A673 (cell line): ENCODE data around the gene NSD1. TPM values are rescaled to one million over a fixed set of nuclear protein-coding genes. Genes with fewer than 3 reads are reported as not detected.

Source experiments
- Bru-seq: library from RNA; stranded (reverse); fragments of 400-500 nt; gene quantifications from one replicate; lab custom pipeline; 2021; lab: Mats Ljungman, UMichigan
- BruChase-seq, 2 experiments: library from RNA; stranded (reverse); fragments of 400-500 nt; gene quantifications; one replicate each; lab custom pipeline; 2021; lab: Mats Ljungman, UMichigan
- BruUV-seq: library from RNA; stranded (reverse); fragments of 400-500 nt; replicated peaks from 2 replicates; lab custom pipeline; 2021; lab: Mats Ljungman, UMichigan
- CTCF ChIA-PET: fragments of 300-600 bp; sonication (Branson Sonifier 250); formaldehyde crosslinking; loops from one replicate; lab custom pipeline; 2022; ENCODE audit warnings: antibody characterized with exemption; lab: Charles Lee
- POLR2A ChIA-PET: fragments of 300-600 bp; sonication (Branson Sonifier 250); formaldehyde crosslinking; loops from one replicate; lab custom pipeline; 2022; ENCODE audit warnings: antibody characterized with exemption; ENCODE audit not compliant: low non-redundant PET; lab: Charles Lee
- DNase-seq: peaks from one replicate; pipeline ENCODE4 v3.0.0-alpha.2; 2015; ENCODE audit warnings: low spot score
- H3K27ac ChIP-seq: fragments of 200-600 bp; sonication (generic); 2 replicates; pipeline ENCODE4 v1.5.1; 2016; ENCODE audit warnings: mixed run types, low read depth, mild to moderate bottlenecking, mixed read lengths, antibody characterized with exemption, low read length; ENCODE audit not compliant: poor library complexity, severe bottlenecking
- H3K27me3 ChIP-seq: fragments of 200-600 bp; sonication (generic); replicated peaks from 2 replicates; pipeline ENCODE4 v1.6.1; 2017; ENCODE audit warnings: mixed run types, low read depth, mild to moderate bottlenecking, mixed read lengths, antibody characterized with exemption, low read length; ENCODE audit not compliant: insufficient read depth, poor library complexity
- H3K36me3 ChIP-seq: fragments of 200-600 bp; sonication (generic); 2 replicates; pipeline ENCODE4 v1.6.1; 2016; ENCODE audit warnings: mixed run types, mild to moderate bottlenecking, mixed read lengths, antibody characterized with exemption, low read length; ENCODE audit not compliant: insufficient read depth, poor library complexity, severe bottlenecking
- H3K4me1 ChIP-seq: fragments of 200-600 bp; sonication (generic); 2 replicates; pipeline ENCODE4 v1.6.1; 2017; ENCODE audit warnings: mixed run types, mild to moderate bottlenecking, mixed read lengths, antibody characterized with exemption, low read length; ENCODE audit not compliant: insufficient read depth, poor library complexity, severe bottlenecking
- H3K4me3 ChIP-seq: fragments of 200-600 bp; sonication (generic); 2 replicates; pipeline ENCODE4 v1.5.1; 2016; ENCODE audit warnings: low read depth, mixed run types, mild to moderate bottlenecking, mixed read lengths, low read length; ENCODE audit not compliant: poor library complexity, severe bottlenecking
- H3K9me3 ChIP-seq: fragments of 200-600 bp; sonication (generic); 2 replicates; pipeline ENCODE4 v1.6.1; 2016; ENCODE audit warnings: mixed run types, low read depth, mild to moderate bottlenecking, mixed read lengths, antibody characterized with exemption, low read length; ENCODE audit not compliant: poor library complexity, severe bottlenecking
- EZH2 ChIP-seq: fragments of 200-600 bp; sonication (generic); IDR thresholded peaks from 2 replicates; pipeline ENCODE4 v1.6.1; 2017; ENCODE audit warnings: borderline replicate concordance, low read depth, mild to moderate bottlenecking, mixed read lengths, antibody characterized with exemption, low read length; ENCODE audit not compliant: poor library complexity, severe bottlenecking
- intact Hi-C: fragments of 100-400 bp; cut with micrococcal nuclease; formaldehyde crosslinking; loops from one replicate; pipeline ENCODE4 v1.10.0; 2022; ENCODE audit not compliant: unreplicated experiment
- long read RNA-seq: library from polyadenylated mRNA; stranded (forward); transcript quantifications from one replicate; pipeline ENCODE4 v2.0.0, GENCODE V29; 2022
- total RNA-seq: library from RNA; stranded (reverse); gene quantifications from 2 replicates; pipeline ENCODE4 v1.2.3, GENCODE V29; 2021
- TF ChIP-seq, protein P1 (sequence below): fragments of 300-800, 200-600 bp; sonication (generic); conservative IDR thresholded peaks from 2 replicates; pipeline ENCODE4 v1.5.1; 2017; ENCODE audit warnings: low read depth, mild to moderate bottlenecking, antibody characterized with exemption, low read length, moderate library complexity, mixed read lengths

NSD1 gene, protein sequence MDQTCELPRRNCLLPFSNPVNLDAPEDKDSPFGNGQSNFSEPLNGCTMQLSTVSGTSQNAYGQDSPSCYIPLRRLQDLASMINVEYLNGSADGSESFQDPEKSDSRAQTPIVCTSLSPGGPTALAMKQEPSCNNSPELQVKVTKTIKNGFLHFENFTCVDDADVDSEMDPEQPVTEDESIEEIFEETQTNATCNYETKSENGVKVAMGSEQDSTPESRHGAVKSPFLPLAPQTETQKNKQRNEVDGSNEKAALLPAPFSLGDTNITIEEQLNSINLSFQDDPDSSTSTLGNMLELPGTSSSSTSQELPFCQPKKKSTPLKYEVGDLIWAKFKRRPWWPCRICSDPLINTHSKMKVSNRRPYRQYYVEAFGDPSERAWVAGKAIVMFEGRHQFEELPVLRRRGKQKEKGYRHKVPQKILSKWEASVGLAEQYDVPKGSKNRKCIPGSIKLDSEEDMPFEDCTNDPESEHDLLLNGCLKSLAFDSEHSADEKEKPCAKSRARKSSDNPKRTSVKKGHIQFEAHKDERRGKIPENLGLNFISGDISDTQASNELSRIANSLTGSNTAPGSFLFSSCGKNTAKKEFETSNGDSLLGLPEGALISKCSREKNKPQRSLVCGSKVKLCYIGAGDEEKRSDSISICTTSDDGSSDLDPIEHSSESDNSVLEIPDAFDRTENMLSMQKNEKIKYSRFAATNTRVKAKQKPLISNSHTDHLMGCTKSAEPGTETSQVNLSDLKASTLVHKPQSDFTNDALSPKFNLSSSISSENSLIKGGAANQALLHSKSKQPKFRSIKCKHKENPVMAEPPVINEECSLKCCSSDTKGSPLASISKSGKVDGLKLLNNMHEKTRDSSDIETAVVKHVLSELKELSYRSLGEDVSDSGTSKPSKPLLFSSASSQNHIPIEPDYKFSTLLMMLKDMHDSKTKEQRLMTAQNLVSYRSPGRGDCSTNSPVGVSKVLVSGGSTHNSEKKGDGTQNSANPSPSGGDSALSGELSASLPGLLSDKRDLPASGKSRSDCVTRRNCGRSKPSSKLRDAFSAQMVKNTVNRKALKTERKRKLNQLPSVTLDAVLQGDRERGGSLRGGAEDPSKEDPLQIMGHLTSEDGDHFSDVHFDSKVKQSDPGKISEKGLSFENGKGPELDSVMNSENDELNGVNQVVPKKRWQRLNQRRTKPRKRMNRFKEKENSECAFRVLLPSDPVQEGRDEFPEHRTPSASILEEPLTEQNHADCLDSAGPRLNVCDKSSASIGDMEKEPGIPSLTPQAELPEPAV (N-terminal part only)
- total RNA-seq (74.3 and 76.6 TPM in 2 replicates), Bru-seq, nascent RNA (percentile 83 among the genes with signal in this experiment), BruChase-seq, experiment 1, labeled RNA remaining after a 2-hour chase (percentile 85 among the genes with signal in this experiment), BruChase-seq, experiment 2, labeled RNA remaining after a 6-hour chase (percentile 89 among the genes with signal in this experiment)
- long read RNA-seq, partial matches to known transcripts, result 17 of 45 reads
- long read RNA-seq, other reads (novel, unspliced or antisense), result 26 of 45 reads

DNA sequence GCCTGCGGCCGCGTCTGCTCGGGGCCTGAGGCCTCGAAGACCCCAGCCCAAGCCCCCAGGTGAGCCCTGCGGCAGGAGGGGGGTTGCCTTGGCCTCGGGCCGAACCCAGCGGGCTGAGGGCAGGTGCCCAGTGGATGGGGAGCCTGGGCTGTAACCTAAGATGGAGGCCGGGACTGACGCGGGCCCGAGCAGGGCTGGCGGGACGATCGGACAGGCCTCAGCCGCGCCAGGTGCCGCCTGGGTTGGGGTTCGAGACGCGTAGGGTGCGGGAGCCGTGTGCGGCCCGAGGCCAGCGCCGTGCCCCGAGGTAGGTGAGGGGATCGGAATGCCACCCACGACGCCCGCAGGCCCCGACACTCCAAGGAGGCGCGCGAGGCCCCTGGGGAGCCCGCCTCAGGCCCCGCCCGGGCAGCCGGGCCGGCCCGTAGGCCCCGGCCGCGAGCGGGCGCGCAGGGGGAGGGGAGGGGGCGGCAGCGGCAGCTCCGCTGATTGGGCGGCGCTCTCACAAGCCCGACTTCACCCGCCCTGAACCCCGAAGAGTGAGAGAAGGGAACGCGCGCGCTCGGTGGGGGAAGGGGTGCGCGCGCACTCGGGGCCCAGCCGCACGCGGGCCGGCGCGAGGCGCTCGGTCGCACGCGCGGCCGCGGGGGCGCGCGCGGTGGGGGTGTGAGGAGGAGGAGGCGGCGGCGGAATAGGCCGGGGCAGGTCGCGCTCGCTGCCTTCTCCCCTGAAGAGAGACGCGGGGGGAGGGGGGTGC is at the start of gene NSD1:
TSS of gene NSD1 (plus strand) at position 678 of the 757 bp plus-strand sequence. CDS start 1,331 bp downstream, outside the sequence.
- BruUV-seq, result no TSS peak
- peak; percentile 87 for DNase-seq
- peaks cover 32% of the 10 kb centered on the region for H3K36me3 ChIP-seq
- intact Hi-C loops, result no loop called here
- H3K27ac ChIP-seq, result peak within 1 kb of the TSS; percentile 76
- H3K9me3 ChIP-seq, result no peaks in the 10 kb centered on the region
- peaks cover 26% of the 10 kb centered on the region for H3K4me1 ChIP-seq
- H3K27me3 ChIP-seq, result no peaks in the 10 kb centered on the region
- TF ChIP-seq EZH2, result no peak
- TF ChIP-seq, protein P1, sequence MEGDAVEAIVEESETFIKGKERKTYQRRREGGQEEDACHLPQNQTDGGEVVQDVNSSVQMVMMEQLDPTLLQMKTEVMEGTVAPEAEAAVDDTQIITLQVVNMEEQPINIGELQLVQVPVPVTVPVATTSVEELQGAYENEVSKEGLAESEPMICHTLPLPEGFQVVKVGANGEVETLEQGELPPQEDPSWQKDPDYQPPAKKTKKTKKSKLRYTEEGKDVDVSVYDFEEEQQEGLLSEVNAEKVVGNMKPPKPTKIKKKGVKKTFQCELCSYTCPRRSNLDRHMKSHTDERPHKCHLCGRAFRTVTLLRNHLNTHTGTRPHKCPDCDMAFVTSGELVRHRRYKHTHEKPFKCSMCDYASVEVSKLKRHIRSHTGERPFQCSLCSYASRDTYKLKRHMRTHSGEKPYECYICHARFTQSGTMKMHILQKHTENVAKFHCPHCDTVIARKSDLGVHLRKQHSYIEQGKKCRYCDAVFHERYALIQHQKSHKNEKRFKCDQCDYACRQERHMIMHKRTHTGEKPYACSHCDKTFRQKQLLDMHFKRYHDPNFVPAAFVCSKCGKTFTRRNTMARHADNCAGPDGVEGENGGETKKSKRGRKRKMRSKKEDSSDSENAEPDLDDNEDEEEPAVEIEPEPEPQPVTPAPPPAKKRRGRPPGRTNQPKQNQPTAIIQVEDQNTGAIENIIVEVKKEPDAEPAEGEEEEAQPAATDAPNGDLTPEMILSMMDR, result no peak
- POLR2A ChIA-PET, result no interaction called here
- peak within 1 kb of the TSS; percentile 82 for H3K4me3 ChIP-seq
- CTCF ChIA-PET, result interaction anchor here (1.0 kb wide), 1 partner anchor 46 kb away, joined by 3 read pairs; the partner anchor contains the start of gene FGFR4

DNA sequence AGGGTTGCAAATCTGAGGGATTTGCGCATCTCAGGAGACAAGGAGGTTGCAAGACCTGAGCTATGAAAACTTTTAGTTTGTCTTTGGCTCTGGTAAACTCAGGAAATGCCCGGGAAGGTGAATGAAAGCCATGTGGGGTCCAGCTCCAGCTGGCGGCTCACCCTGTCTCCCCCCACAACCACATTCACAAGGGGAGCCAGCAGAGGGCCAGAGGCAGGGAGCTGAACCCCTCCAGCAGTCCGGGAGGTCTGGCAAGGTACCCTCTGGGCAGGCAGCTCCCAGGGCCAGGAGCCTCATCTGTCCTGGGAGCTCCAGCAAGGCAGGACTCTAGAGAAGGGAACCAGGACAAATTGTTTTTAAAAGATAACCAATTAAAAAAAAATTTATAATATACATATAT is 49.4 kb upstream of the NSD1 start:
- ChIA-PET POLR2A (no interaction called here), CTCF (no interaction called here)

More for the DNA sequence above, 49.4 kb upstream of the NSD1 start:
- Histone ChIP-seq H3K36me3 (no peaks in the 10 kb centered on the region), H3K9me3 (no peaks in the 10 kb centered on the region), H3K27me3 (no peaks in the 10 kb centered on the region), H3K27ac (no peak overlapping the region), H3K4me1 (peaks cover 17% of the 10 kb centered on the region), H3K4me3 (no peak overlapping the region)
- intact Hi-C loops, result no loop called here
- no peak for DNase-seq
- BruUV-seq, result no TSS peak
- TF ChIP-seq, protein P1, result no peak
- no peak for TF ChIP-seq EZH2
